DMS153 treated with DMSO at 0.1 percent for 48 hours (cell line): ENCODE measurements around the gene PLAC8L1.

Source experiments
- DNase-seq: peaks from one replicate; lab custom pipeline; 2025; ENCODE audit not compliant: unreplicated experiment; lab: John Stamatoyannopoulos, UW

Gene PLAC8L1

GRCh38 chr5:146081556-146081955 is 23.8 kb downstream of the PLAC8L1 start:
- DNase-seq = no peak

GRCh38 chr5:146079695-146080373 is 25.5 kb downstream of the PLAC8L1 start:
- DNase-seq = no peak

- no peak for DNase-seq
Measured at GRCh38 chr5:146078566-146078965, 26.8 kb downstream of the PLAC8L1 start.

GRCh38 chr5:146076455-146076854 is 28.9 kb downstream of the PLAC8L1 start:
- DNase-seq = no peak

DNA sequence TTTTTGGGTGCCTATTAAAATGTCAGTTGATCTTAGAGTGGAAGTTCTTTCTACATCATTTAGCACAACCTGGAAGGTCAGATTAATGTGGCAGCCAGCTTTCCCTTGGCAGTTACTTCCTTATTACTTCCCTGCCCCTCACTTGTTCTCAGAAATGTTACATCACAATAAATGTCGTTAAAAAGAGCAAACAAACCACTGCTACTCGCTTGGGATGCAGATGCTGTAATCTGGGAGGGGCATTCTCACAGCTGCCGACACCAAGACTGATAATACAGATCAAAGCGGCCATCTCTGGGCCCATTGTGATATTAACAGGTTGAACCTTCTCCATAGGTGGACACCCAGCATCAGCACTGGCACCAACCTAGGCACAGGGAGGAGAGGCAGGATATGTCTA is 29.3 kb downstream of the PLAC8L1 start:
- peak; percentile 1 for DNase-seq

DNA sequence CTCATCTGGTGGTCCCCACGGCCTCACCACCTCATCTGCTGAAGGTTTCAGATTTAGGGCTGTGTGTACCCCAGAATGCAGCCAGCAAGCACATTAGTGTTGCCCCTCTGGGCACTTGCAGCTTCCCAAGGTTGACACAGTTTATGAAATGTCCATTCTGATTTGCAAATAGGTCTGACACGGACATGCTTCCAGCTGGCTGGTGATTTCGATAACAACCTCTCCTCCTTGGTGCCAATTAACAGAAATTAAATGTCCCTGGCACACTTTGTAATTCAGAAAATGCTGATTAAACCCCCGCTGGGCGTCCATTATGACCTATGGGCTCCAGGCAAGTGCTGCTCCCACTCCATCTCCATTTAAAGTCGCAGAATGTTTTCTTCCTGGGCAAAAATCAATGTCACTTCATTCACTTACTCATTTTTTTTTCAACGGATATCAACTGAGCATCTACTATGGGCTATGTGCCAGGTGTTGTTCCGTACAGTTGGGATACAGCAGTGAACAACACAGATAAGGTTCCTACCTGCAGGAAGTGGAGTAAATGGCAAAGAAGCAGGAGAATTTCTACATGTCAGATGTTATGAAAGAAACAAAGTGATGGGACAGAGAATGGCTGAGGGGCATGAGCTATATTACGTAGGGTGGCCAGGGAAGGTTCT is 32.0 kb downstream of the PLAC8L1 start:
- no peak for DNase-seq

GRCh38 chr5:146072595-146072994 is 32.8 kb downstream of the PLAC8L1 start:
- no peak for DNase-seq

DNA sequence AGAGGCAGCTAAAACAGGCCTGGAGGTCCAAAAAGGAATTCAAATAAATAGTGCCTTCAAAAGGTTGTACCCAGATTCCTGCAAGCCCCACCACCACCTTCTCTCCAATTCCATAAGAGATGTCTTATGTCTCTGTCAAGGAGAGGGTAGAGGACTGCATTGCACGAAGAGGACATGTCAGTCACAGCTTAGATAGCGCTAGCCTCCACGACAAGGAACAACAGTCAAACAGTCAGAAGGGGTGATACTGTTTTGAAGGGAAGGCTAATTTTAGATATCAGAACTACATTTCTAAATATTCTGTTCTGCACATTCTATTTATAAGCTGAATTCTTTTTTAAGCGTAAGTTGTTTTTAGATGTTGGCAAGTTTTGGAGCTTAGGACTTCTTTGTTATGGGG is 34.2 kb downstream of the PLAC8L1 start:
- DNase-seq = no peak

DNA sequence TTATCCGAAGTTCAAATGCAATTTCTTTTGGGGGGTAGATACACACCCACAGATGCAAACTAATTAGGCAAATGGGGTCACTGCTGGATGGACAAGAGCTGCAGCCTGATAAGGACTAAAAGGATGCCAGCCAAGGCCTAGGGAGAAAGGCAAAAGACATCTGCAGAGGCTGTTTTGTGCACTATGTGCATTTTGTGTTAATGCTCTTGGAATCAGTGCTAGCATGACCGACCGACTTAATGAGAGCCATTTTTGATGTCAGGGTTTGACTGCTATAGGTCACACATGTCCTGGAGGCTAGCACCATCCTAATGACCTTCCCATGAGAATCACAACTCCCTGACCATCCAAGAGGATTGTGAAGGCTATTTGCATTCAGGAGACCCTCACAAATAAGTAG is 34.6 kb downstream of the PLAC8L1 start:
- no peak for DNase-seq

GRCh38 chr5:146069780-146070099 is 35.6 kb downstream of the PLAC8L1 start:
- DNase-seq = no peak

- no peak for DNase-seq
Measured at GRCh38 chr5:146068977-146069779, 36.2 kb downstream of the PLAC8L1 start.

- DNase-seq = no peak
Measured at GRCh38 chr5:146068206-146068605, 37.2 kb downstream of the PLAC8L1 start.

GRCh38 chr5:146066968-146067367 is 38.4 kb downstream of the PLAC8L1 start:
- DNase-seq = no peak

DNA sequence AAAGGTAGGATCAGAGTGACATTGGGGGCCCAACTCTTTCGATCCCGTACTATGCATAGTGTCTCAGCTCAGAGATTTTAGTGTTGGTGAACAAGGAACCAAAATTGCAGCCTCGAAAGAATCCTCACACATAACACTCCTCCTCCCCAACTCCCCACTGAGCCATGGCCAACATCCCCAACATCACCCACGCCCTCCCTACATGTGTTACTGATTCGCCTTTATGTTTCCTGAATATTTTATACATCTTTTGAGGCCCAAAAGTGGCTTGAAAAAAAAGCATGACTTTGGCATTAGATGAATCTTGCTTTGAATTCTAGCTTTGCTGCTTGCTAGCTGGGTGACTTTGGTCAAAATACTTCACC is 45.2 kb downstream of the PLAC8L1 start:
- DNase-seq = no peak

DNA sequence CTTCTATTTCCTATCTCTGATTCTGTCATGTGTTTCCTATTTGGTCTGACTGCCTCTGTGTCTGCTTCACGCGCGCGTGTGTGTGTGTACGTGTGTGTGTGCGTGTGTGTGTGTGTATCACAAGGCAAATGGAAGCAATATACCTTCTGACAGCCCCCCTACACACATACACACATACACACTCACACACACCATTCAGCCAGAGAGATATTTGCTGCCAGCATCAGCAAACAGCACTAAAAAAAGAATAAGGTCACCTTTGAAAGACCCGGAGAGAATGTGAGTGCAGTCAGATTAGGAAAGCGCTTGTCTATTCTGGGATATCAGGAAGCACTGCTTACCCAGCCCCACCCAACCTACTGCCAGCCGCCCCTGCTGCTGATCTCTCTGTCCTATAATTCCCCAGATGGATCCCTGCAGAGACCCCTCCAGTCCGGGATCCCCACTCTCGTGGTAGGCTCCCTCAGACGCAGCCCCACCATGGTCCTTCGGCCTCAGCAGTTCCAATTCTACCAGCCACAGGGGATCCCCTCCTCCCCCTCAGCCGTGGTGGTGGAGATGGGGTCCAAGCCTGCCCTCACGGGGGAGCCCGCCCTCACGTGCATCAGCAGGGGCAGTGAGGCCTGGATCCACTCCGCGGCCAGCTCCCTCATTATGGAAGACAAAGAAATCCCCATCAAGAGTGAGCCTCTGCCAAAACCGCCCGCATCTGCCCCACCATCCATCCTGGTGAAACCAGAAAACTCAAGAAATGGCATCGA is 45.7 kb downstream of the PLAC8L1 start:
- DNase-seq = no peak

DNA sequence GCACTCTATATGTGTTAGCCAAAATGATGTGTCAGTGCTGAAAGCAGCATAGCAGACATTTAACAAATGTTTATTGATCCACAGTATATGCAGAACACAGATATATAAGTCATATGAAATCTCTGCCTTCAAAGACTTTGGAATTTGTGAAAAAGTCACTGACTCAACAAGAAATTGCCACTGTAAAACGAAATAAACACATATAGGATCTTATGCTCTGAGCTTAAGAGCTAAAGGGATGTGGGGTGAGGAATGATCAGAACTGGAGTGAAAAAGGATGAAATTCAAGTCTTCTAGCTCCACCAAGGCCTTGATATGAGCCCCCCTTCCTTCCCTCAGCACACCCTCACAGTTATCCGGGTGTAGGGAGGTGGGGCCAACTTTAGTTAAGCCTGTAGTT is 49.9 kb downstream of the PLAC8L1 start:
- DNase-seq = no peak

DNA sequence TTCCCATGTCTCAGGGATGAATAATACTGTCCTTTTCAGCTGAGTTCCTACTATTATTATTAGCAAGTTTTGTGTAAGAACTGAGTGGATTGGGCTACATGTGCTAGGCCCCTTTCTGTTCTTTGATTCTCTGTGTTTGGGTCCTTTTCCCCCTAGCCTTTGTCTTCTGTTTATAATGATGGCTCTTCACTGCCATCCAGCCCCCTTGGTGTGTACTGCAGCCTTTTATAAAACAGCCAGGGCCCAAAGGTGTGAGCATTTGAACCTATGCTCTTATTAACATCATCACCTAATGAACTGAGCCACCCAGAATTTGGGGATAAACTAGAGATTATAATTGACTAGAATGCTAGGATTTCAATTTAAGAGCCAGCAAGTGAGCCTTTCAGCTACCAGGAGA is 52.6 kb downstream of the PLAC8L1 start:
- no peak for DNase-seq

GRCh38 chr5:146051678-146052077 is 53.7 kb downstream of the PLAC8L1 start:
- no peak for DNase-seq

DNA sequence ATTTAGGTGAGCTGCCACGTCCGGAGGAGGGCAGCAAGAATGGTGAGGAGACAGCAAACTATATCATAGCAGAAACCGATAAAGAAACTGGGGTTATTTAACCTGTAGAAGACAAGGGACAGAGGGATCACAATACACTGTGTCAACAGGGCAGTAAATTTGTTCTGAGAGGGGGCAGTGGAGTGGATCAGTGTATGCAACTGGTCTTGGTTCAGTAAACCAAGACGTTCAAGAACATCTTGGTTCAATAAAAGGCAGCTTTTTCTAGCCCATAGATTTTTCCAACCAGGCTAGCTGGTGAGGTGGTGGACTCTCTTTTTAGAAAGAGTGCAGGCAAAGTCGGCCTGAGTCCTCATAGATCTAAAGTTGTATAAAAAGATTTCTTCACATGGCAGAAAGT is 55.3 kb downstream of the PLAC8L1 start:
- DNase-seq = no peak

DNA sequence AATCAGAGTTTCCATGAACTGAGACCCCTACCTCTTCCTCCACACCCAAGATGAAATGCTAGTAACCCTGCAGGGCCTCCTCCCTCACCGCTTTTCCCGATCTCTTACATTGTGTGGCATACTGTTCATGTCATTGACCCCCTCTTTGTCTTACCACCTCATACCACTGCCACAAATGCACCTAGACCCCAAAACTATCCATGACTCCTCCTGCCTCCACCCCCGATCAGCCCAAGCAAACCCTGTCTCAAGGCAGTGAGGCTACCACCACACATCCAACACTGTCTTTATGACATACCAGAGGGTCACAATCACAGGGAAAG is 55.7 kb downstream of the PLAC8L1 start:
- no peak for DNase-seq

GRCh38 chr5:146048994-146049703 is 56.2 kb downstream of the PLAC8L1 start:
- peak; percentile 25 for DNase-seq
